Measurements from ENCODE around the gene TSSK3. TPM values are rescaled to one million over a fixed set of nuclear protein-coding genes. Genes with fewer than 3 reads are reported as not detected.

TSSK3 gene
- total RNA-seq, 1 experiment from 2014 or later: 1.6 TPM

- TF ChIP-seq TCF7L2 (IDR thresholded peaks at IDR 0.05; ENCODE audit: borderline replicate concordance, extremely low read depth, insufficient read depth, insufficient read length): no peak
- no peak for TF ChIP-seq CBX3 (IDR thresholded peaks at IDR 0.05; ENCODE audit: low read depth)
- TF ChIP-seq, protein P1, sequence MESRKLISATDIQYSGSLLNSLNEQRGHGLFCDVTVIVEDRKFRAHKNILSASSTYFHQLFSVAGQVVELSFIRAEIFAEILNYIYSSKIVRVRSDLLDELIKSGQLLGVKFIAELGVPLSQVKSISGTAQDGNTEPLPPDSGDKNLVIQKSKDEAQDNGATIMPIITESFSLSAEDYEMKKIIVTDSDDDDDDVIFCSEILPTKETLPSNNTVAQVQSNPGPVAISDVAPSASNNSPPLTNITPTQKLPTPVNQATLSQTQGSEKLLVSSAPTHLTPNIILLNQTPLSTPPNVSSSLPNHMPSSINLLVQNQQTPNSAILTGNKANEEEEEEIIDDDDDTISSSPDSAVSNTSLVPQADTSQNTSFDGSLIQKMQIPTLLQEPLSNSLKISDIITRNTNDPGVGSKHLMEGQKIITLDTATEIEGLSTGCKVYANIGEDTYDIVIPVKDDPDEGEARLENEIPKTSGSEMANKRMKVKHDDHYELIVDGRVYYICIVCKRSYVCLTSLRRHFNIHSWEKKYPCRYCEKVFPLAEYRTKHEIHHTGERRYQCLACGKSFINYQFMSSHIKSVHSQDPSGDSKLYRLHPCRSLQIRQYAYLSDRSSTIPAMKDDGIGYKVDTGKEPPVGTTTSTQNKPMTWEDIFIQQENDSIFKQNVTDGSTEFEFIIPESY (IDR thresholded peaks at IDR 0.05; ENCODE audit: extremely low read depth, insufficient replicate concordance, low read length): no peak
- no peak for TF ChIP-seq EGR1 (IDR thresholded peaks at IDR 0.05; ENCODE audit: low read depth)
- no peak for TF ChIP-seq POLR2A (IDR thresholded peaks at IDR 0.05; ENCODE audit: borderline replicate concordance, extremely low read depth, insufficient read depth, insufficient read length)
- CTCF ChIA-PET: no interaction called here
- no peak overlapping the region for H3K9ac ChIP-seq (ENCODE audit: low read length)
- no peaks in the 10 kb centered on the region for H3K79me2 ChIP-seq (ENCODE audit: insufficient read depth, low read length)
- no peaks in the 10 kb centered on the region for H3K36me3 ChIP-seq (ENCODE audit: control insufficient read depth in 1 of 2, insufficient read depth in 2 of 2, low read length in 2 of 2)
- no peak overlapping the region for H3K4me3 ChIP-seq (replicated peaks in 1 of 2; ENCODE audit: low read depth in 1 of 2, low read length in 2 of 2)
- no peak for ATAC-seq
- no peaks in the 10 kb centered on the region for H3K9me3 ChIP-seq (ENCODE audit: control insufficient read depth in 1 of 2, insufficient read depth in 1 of 2, low read depth in 1 of 2, low read length in 2 of 2)
- BruUV-seq (replicated peaks): no TSS peak
- no peaks in the 10 kb centered on the region for H3K27me3 ChIP-seq (ENCODE audit: insufficient read depth, low read length)
- DNase-seq (ENCODE audit: low read depth, low spot score): no peak
- H2AFZ ChIP-seq (ENCODE audit: low read depth, low read length, poor library complexity, severe bottlenecking): no peak overlapping the region
- H3K4me1 ChIP-seq (ENCODE audit: control insufficient read depth in 1 of 2, insufficient read depth in 2 of 2, low read length in 2 of 2): peaks cover 5 to 21% of the 10 kb centered on the region in 2 experiments; a peak in 3 of 4 replicates
- H4K20me1 ChIP-seq (ENCODE audit: insufficient read depth): no peaks in the 10 kb centered on the region
- RAD21 ChIA-PET (ENCODE audit: low non-redundant PET in 1 of 2, low total read pairs in 2 of 2, uncharacterized antibody in 2 of 2, unreplicated experiment in 2 of 2): no interaction called here
- POLR2A ChIA-PET: no interaction called here
- no peak overlapping the region for H3K27ac ChIP-seq (ENCODE audit: low read depth, low read length)
- H3K4me2 ChIP-seq (ENCODE audit: low read length): no peak overlapping the region
- H3K9me2 ChIP-seq (ENCODE audit: insufficient read depth): no peaks in the 10 kb centered on the region
- intact Hi-C loops (cut with micrococcal nuclease): no loop called here
These were observed 13.1 kb upstream of the TSSK3 start for GRCh38 chr1:32349211-32349708.

DNA sequence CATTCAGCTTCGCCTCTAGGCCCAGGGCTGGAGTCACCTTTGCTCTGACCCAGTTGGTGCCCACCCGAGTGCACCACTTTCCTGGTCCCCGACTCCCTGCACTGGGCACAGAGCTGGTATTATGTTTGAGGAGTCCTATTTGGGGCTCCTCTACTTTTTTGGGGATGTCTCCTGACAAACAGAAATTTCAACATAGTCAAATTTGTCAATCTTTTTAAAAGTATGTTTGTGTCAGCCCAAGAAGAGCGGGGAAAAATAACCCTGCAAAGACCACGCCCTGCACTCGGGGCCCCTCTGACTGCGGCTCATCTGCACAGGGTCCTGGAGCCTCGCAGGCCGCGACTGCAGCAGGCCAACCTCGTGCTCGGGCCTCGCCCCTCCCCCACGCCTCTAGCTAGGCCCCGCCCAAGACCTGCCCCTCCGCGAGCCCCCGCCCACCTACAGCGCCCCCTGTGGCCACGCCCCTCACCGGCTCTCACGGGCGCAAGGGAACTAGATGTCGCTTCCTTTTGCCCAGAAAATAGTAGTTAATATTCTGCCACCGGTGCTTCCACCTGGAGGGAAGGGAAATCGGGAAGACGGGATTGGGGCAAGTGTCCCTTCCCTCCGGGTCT is 11.4 kb upstream of the TSSK3 start:
- no peaks in the 10 kb centered on the region for H4K20me1 ChIP-seq (ENCODE audit: insufficient read depth)
- H3K79me2 ChIP-seq (ENCODE audit: insufficient read depth, low read length): no peaks in the 10 kb centered on the region
- H3K27me3 ChIP-seq (ENCODE audit: insufficient read depth, low read length): no peaks in the 10 kb centered on the region
- no peaks in the 10 kb centered on the region for H3K9me2 ChIP-seq (ENCODE audit: insufficient read depth)
- ATAC-seq (peak; percentile 72), DNase-seq (ENCODE audit: low read depth, low spot score) (peak; percentile 61)
- H3K9ac ChIP-seq (ENCODE audit: low read length): peak overlapping the region; percentile 86
- RAD21 ChIA-PET (ENCODE audit: low non-redundant PET in 1 of 2, low total read pairs in 2 of 2, uncharacterized antibody in 2 of 2, unreplicated experiment in 2 of 2): interaction anchor here in 1 of 2 experiments (0.6 kb wide), 1 partner anchor 39 kb away, joined by 5 read pairs; no protein-coding TSS in a partner anchor
- POLR2A ChIA-PET: interaction anchor here (1.1 to 2.7 kb wide), 3 partner anchors 14 to 17 kb away, joined by 3 to 18 read pairs (median 4); partner anchors contain the start of gene MARCKSL1
- H3K4me2 ChIP-seq (ENCODE audit: low read length): peak overlapping the region; percentile 90
- H3K27ac ChIP-seq (ENCODE audit: low read depth, low read length): peak overlapping the region; percentile 60
- no peak overlapping the region for H2AFZ ChIP-seq (ENCODE audit: low read depth, low read length, poor library complexity, severe bottlenecking)
- no peaks in the 10 kb centered on the region for H3K36me3 ChIP-seq (ENCODE audit: control insufficient read depth in 1 of 2, insufficient read depth in 2 of 2, low read length in 2 of 2)
- no TSS peak for BruUV-seq (replicated peaks)
- CTCF ChIA-PET: interaction anchor here (0.6 to 2.4 kb wide), 3 partner anchors 14 to 43 kb away, joined by 3 to 8 read pairs (median 4); partner anchors contain the start of genes BSDC1 and MARCKSL1
- H3K9me3 ChIP-seq (ENCODE audit: control insufficient read depth in 1 of 2, insufficient read depth in 1 of 2, low read depth in 1 of 2, low read length in 2 of 2): no peaks in the 10 kb centered on the region
- intact Hi-C loops (cut with micrococcal nuclease): no loop called here
- H3K4me3 ChIP-seq (replicated peaks in 1 of 2; ENCODE audit: low read depth in 1 of 2, low read length in 2 of 2): peak overlapping the region; percentile 69 to 78
- H3K4me1 ChIP-seq (ENCODE audit: control insufficient read depth in 1 of 2, insufficient read depth in 2 of 2, low read length in 2 of 2): peaks cover 5 to 21% of the 10 kb centered on the region in 2 experiments; a peak in 3 of 4 replicates
- no peak for TF ChIP-seq SIN3A (IDR thresholded peaks at IDR 0.05; ENCODE audit: low read depth)
- TF ChIP-seq EGR1 (IDR thresholded peaks at IDR 0.05; ENCODE audit: low read depth): peak; percentile 60; the same call in 1 of the 2 replicates
- TF ChIP-seq CBX3 (IDR thresholded peaks at IDR 0.05; ENCODE audit: low read depth): peak; percentile 98
- TF ChIP-seq REST (IDR thresholded peaks at IDR 0.05; ENCODE audit: low read depth): no peak
- no peak for TF ChIP-seq EZH2phosphoT487 (IDR thresholded peaks at IDR 0.05; ENCODE audit: borderline replicate concordance)
- TF ChIP-seq, protein P2, sequence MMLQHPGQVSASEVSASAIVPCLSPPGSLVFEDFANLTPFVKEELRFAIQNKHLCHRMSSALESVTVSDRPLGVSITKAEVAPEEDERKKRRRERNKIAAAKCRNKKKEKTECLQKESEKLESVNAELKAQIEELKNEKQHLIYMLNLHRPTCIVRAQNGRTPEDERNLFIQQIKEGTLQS (IDR thresholded peaks at IDR 0.05): no peak
- TF ChIP-seq FOSL1 (IDR thresholded peaks at IDR 0.05; ENCODE audit: low read depth): no peak
- no peak for TF ChIP-seq POLR2A (IDR thresholded peaks at IDR 0.05; ENCODE audit: borderline replicate concordance, extremely low read depth, insufficient read depth, insufficient read length)

Measured in HCT116 (cell line).